Embryonic facial prominence (tissue), 1 donor: ENCODE measurements around the gene TNFAIP6.
"Not testable (repeated sequence)": the region's sequence is repeated elsewhere in the genome, so short reads cannot be mapped to it uniquely, and the experiment has no call there.

Experiments
- DNase-seq: peaks from one replicate; pipeline ENCODE4 v3.0.0-alpha.2; 2016; ENCODE audit errors: extremely low spot score

Gene TNFAIP6

DNA sequence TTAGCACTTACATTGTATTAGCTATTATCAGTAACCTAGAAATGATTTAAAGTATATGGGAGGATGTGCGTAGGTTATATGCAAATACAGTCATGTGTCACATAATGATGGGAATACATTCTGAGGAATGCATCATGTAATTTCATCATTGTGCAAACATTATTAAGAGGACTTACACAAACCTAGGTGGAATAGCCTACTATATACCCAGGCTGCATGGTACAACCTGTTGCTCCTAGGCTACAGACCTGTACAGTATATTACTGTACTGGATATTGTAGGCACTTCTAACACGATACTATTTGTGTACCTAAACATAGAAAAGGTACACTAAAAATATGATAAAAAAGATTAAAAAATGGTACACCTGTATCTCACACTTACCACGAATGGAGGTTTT lies 60.3 kb downstream of the TNFAIP6 start:
- DNase-seq = no peak

- not testable (repeated sequence) for DNase-seq
Observed at GRCh38 chr2:151421681-151422080, 64.3 kb downstream of the TNFAIP6 start.

- no peak for DNase-seq
Observed at GRCh38 chr2:151422917-151423439, 65.6 kb downstream of the TNFAIP6 start.

- DNase-seq = no peak
Observed at GRCh38 chr2:151423760-151424159, 66.4 kb downstream of the TNFAIP6 start.
